ENCODE data around the gene FAXDC2. TPM values are rescaled to one million over a fixed set of nuclear protein-coding genes. Genes with fewer than 3 reads are reported as not detected.

Gene FAXDC2
- total and polyA plus RNA-seq, 2 of the 13 experiments (the other 11 are each of a cell fraction or from before 2014, with no cell fraction given), result 4.7 to 58.8 TPM

DNA sequence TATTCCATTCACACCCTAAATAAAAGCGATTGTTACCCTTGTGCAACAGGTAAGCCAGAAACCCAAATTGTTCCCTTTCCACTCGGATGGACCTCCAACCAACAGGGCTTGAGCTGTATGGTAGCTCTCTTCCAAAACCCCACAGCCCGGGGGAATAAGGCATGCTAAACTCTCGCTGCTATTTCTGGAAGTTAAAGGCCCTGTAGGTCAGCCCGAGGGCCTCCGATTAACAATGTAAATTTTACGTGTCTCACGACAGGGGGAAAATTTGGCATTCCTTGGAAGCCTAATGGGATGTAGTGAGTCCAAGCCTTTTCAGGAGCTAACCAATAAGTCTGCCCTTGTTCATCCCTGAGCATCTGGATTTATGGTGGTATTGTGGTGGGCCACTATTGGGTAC lies 34.0 kb upstream of the FAXDC2 start:
- POLR2A ChIA-PET, result no interaction called here
- Histone ChIP-seq H3K4me1 (ENCODE audit: insufficient read depth, low read length) (no peaks in the 10 kb centered on the region), H3K9me3 (ENCODE audit: low read length) (peaks cover 18% of the 10 kb centered on the region; the same call in 1 of the 2 replicates), H3K79me2 (ENCODE audit: insufficient read depth, low read length) (no peaks in the 10 kb centered on the region), H3K9ac (ENCODE audit: insufficient read depth, low read depth, low read length) (no peak overlapping the region), H3K4me3 (replicated peaks in 1 of 3; ENCODE audit: insufficient read depth in 1 of 3, low read depth in 2 of 3, low read length in 3 of 3) (no peak overlapping the region), H3K4me2 (ENCODE audit: low read depth, low read length) (no peak overlapping the region), H4K20me1 (ENCODE audit: insufficient read depth, low read length) (no peaks in the 10 kb centered on the region), H3K27ac (ENCODE audit: extremely low read length, insufficient read depth, low read length) (no peak overlapping the region), H3K36me3 (replicated peaks in 1 of 2; ENCODE audit: control insufficient read depth in 1 of 2, insufficient read depth in 2 of 2, low read length in 2 of 2) (peaks cover 7 to 29% of the 10 kb centered on the region in 2 experiments), H3K27me3 (ENCODE audit: control insufficient read depth in 1 of 2, insufficient read depth in 2 of 2, low read length in 2 of 2) (no peaks in the 10 kb centered on the region), H2AFZ (ENCODE audit: low read length) (no peak overlapping the region)
- WGBS (ENCODE audit: low lambda C conversion rate), result 96% methylated on average over 3 of the region's 8 CpGs
- TF ChIP-seq, protein P1, sequence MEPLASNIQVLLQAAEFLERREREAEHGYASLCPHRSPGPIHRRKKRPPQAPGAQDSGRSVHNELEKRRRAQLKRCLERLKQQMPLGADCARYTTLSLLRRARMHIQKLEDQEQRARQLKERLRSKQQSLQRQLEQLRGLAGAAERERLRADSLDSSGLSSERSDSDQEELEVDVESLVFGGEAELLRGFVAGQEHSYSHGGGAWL (CRISPR knock-in tag; IDR thresholded peaks at IDR 0.05), result no peak
- TF ChIP-seq ZNF292 (CRISPR knock-in tag; IDR thresholded peaks at IDR 0.05; ENCODE audit: borderline replicate concordance, low read depth) (no peak), ZNF619 (CRISPR knock-in tag; IDR thresholded peaks at IDR 0.05) (no peak), CREB3 (CRISPR knock-in tag; IDR thresholded peaks at IDR 0.05) (no peak), HOXA5 (CRISPR knock-in tag; IDR thresholded peaks at IDR 0.05) (no peak), ZNF44 (CRISPR knock-in tag; IDR thresholded peaks at IDR 0.05) (no peak), MXD4 (CRISPR knock-in tag; IDR thresholded peaks at IDR 0.05) (no peak), EEA1 (CRISPR knock-in tag; IDR thresholded peaks at IDR 0.05; ENCODE audit: borderline replicate concordance) (no peak), PAWR (CRISPR knock-in tag; IDR thresholded peaks at IDR 0.05; ENCODE audit: borderline replicate concordance) (no peak), KDM3A (CRISPR knock-in tag; IDR thresholded peaks at IDR 0.05; ENCODE audit: low read depth) (no peak)
- TF ChIP-seq, protein P2, sequence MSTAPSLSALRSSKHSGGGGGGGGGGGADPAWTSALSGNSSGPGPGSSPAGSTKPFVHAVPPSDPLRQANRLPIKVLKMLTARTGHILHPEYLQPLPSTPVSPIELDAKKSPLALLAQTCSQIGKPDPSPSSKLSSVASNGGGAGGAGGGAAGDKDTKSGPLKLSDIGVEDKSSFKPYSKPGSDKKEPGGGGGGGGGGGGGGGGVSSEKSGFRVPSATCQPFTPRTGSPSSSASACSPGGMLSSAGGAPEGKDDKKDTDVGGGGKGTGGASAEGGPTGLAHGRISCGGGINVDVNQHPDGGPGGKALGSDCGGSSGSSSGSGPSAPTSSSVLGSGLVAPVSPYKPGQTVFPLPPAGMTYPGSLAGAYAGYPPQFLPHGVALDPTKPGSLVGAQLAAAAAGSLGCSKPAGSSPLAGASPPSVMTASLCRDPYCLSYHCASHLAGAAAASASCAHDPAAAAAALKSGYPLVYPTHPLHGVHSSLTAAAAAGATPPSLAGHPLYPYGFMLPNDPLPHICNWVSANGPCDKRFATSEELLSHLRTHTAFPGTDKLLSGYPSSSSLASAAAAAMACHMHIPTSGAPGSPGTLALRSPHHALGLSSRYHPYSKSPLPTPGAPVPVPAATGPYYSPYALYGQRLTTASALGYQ (CRISPR knock-in tag; IDR thresholded peaks at IDR 0.05), result no peak
- TF ChIP-seq, protein P3, sequence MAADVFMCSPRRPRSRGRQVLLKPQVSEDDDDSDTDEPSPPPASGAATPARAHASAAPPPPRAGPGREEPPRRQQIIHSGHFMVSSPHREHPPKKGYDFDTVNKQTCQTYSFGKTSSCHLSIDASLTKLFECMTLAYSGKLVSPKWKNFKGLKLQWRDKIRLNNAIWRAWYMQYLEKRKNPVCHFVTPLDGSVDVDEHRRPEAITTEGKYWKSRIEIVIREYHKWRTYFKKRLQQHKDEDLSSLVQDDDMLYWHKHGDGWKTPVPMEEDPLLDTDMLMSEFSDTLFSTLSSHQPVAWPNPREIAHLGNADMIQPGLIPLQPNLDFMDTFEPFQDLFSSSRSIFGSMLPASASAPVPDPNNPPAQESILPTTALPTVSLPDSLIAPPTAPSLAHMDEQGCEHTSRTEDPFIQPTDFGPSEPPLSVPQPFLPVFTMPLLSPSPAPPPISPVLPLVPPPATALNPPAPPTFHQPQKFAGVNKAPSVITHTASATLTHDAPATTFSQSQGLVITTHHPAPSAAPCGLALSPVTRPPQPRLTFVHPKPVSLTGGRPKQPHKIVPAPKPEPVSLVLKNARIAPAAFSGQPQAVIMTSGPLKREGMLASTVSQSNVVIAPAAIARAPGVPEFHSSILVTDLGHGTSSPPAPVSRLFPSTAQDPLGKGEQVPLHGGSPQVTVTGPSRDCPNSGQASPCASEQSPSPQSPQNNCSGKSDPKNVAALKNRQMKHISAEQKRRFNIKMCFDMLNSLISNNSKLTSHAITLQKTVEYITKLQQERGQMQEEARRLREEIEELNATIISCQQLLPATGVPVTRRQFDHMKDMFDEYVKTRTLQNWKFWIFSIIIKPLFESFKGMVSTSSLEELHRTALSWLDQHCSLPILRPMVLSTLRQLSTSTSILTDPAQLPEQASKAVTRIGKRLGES (CRISPR knock-in tag; IDR thresholded peaks at IDR 0.05; ENCODE audit: borderline replicate concordance), result no peak
- TF ChIP-seq, protein P4, sequence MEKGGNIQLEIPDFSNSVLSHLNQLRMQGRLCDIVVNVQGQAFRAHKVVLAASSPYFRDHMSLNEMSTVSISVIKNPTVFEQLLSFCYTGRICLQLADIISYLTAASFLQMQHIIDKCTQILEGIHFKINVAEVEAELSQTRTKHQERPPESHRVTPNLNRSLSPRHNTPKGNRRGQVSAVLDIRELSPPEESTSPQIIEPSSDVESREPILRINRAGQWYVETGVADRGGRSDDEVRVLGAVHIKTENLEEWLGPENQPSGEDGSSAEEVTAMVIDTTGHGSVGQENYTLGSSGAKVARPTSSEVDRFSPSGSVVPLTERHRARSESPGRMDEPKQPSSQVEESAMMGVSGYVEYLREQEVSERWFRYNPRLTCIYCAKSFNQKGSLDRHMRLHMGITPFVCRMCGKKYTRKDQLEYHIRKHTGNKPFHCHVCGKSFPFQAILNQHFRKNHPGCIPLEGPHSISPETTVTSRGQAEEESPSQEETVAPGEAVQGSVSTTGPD (CRISPR knock-in tag; IDR thresholded peaks at IDR 0.05), result no peak
- TF ChIP-seq, protein P5, sequence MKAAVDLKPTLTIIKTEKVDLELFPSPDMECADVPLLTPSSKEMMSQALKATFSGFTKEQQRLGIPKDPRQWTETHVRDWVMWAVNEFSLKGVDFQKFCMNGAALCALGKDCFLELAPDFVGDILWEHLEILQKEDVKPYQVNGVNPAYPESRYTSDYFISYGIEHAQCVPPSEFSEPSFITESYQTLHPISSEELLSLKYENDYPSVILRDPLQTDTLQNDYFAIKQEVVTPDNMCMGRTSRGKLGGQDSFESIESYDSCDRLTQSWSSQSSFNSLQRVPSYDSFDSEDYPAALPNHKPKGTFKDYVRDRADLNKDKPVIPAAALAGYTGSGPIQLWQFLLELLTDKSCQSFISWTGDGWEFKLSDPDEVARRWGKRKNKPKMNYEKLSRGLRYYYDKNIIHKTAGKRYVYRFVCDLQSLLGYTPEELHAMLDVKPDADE (CRISPR knock-in tag; IDR thresholded peaks at IDR 0.05), result no peak
- BruUV-seq (replicated peaks), result no TSS peak
- DNase-seq (ENCODE audit: low spot score), result no peak
- FAIRE-seq, result no peak
- intact Hi-C loops (cut with micrococcal nuclease; ENCODE audit: unreplicated experiment), result no loop called here
- no peak for ATAC-seq
- CTCF ChIA-PET (ENCODE audit: low intra/inter-chr PET ratio, low total read pairs), result no interaction called here
- in situ Hi-C loops (cut with HindIII; ENCODE audit: extremely low pct_ligation_motif_present, low pct_unique_long_range_greater_than_20kb), result no loop called here

All from HepG2 (cell line).